ENCODE data around the gene EYS.
"Not testable (repeated sequence)": the region's sequence is repeated elsewhere in the genome, so short reads cannot be mapped to it uniquely, and the experiment has no call there.

Gene EYS

GRCh38 chr6:64489763-64490162, 1217.3 kb downstream of the EYS start:
- TF ChIP-seq CTCF (IDR thresholded peaks at IDR 0.05; ENCODE audit: insufficient read depth, low read depth, low read length, missing control alignments), result no peak
- no peak for DNase-seq (ENCODE audit: low read depth)
- H3K4me3 ChIP-seq (ENCODE audit: low read depth, low read length), result no peak overlapping the region

GRCh38 chr6:64486578-64487351, 1220.3 kb downstream of the EYS start:
- no peak for DNase-seq (ENCODE audit: low read depth)
- TF ChIP-seq CTCF (IDR thresholded peaks at IDR 0.05; ENCODE audit: insufficient read depth, low read depth, low read length, missing control alignments), result no peak
- no peak overlapping the region for H3K4me3 ChIP-seq (ENCODE audit: low read depth, low read length)

GRCh38 chr6:64483956-64484499, 1223.0 kb downstream of the EYS start:
- no peak for TF ChIP-seq CTCF (IDR thresholded peaks at IDR 0.05; ENCODE audit: insufficient read depth, low read depth, low read length, missing control alignments)
- H3K4me3 ChIP-seq (ENCODE audit: low read depth, low read length), result no peak overlapping the region
- DNase-seq (ENCODE audit: low read depth), result no peak

GRCh38 chr6:64482631-64483030, 1224.4 kb downstream of the EYS start:
- no peak for DNase-seq (ENCODE audit: low read depth)
- TF ChIP-seq CTCF (IDR thresholded peaks at IDR 0.05; ENCODE audit: insufficient read depth, low read depth, low read length, missing control alignments), result no peak
- no peak overlapping the region for H3K4me3 ChIP-seq (ENCODE audit: low read depth, low read length)

- no peak for TF ChIP-seq CTCF (IDR thresholded peaks at IDR 0.05; ENCODE audit: insufficient read depth, low read depth, low read length, missing control alignments)
- no peak for DNase-seq (ENCODE audit: low read depth)
- H3K4me3 ChIP-seq (ENCODE audit: low read depth, low read length), result no peak overlapping the region
Observed at GRCh38 chr6:64479134-64479533, 1227.9 kb downstream of the EYS start.

GRCh38 chr6:64477391-64477790, 1229.6 kb downstream of the EYS start:
- no peak overlapping the region for H3K4me3 ChIP-seq (ENCODE audit: low read depth, low read length)
- no peak for DNase-seq (ENCODE audit: low read depth)
- no peak for TF ChIP-seq CTCF (IDR thresholded peaks at IDR 0.05; ENCODE audit: insufficient read depth, low read depth, low read length, missing control alignments)

GRCh38 chr6:64476935-64477334, 1230.1 kb downstream of the EYS start:
- no peak for DNase-seq (ENCODE audit: low read depth)
- TF ChIP-seq CTCF (IDR thresholded peaks at IDR 0.05; ENCODE audit: insufficient read depth, low read depth, low read length, missing control alignments), result no peak
- no peak overlapping the region for H3K4me3 ChIP-seq (ENCODE audit: low read depth, low read length)

GRCh38 chr6:64469405-64469804, 1237.6 kb downstream of the EYS start:
- DNase-seq (ENCODE audit: low read depth); H3K4me3 ChIP-seq (ENCODE audit: low read depth, low read length): not testable (repeated sequence)
